TTC549 (cell line): ENCODE results near the gene CYP3A7.
"Not testable (repeated sequence)": the region's sequence is repeated elsewhere in the genome, so short reads cannot be mapped to it uniquely, and the experiment has no call there.

Source experiments
- FAIRE-seq: peaks from 2 replicates; lab custom pipeline; 2012; peaks lifted over from hg19 to GRCh38; lab: Jason Lieb, UNC

CYP3A7 gene

DNA sequence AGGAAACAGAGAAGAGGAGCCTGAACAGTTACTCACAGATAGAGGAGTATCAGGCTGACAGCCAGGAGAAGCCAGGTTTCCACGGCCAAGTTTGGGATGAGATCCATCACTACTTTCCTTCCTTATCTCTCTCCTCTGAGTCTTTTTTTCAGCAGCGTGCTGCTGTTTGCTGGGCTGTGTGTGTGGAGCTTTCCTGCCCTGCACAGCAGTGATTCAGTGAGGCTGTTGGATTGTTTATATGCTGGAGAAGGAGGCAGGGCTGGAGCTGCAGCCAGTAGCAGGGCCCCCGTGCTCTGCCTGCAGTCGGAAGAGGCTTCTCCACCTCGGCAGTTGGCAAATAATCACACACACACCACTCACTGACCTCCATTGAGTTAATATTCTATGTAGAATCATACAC, at the start of gene CYP3A7:
Gene CYP3A7 (minus strand): TSS at position 210 of the 400 bp plus-strand sequence. CDS start 103 bp downstream, at position 107.
- FAIRE-seq = no peak

DNA sequence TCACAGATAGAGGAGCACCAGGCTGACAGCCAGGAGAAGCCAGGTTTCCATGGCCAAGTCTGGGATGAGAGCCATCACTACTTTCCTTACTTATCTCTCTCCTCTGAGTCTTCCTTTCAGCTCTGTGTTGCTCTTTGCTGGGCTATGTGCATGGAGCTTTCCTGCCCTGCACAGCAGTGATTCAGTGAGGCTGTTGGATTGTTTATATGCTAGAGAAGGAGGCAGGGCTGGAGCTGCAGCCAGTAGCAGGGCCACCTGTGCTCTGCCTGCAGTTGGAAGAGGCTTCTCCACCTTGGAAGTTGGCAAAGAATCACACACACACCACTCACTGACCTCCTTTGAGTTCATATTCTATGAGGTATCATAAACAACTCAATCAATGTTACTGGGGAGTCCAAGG, 49.0 kb upstream of the CYP3A7 start, which contains the start of gene CYP3A4:
Gene CYP3A4 (minus strand): TSS at position 178 of the 400 bp plus-strand sequence. CDS start 103 bp downstream, at position 75.
- no peak for FAIRE-seq

DNA sequence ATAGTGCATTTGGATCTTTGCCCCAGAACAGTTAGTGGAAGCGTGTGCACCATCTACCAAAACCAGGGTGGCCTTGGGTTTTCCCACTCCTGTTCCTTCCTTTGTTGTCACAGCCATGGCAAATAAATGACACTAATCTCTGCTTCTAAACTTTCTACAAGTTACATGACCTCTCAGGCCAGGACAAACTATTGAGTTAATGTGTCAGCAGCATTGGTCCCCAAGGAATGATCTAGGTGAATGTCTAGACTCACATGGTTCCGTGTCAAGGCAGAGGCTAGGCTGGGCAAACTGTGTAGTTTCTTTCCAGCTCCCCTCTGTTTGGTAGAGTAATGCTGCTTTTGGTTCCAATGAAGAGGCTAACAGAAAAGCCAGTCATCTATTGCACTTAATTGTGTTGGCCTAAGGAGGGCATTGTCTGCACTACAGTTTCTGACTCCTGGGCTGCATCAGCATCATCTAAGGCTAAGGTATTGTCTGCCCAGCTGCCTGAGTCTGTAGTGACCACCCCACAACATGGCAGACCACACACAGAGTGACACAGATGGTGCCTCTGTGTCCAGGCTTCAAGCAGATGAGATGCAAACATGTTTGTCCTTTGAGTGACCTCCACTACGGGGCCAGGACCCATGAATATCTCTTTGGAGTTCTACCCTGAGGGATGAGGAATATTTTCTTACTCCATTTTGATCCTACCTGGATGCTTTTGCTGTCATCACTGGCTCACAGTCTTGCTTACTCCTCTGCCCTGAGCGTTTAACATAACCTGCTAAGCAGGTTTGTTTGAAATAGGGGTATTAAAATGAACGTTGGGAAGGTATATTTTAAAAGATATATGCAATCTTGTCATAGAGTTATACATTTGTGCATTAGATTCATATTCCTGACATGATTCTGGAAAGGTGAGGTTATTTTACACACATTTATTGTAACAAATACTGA, 47.3 kb upstream of the CYP3A7 start:
- FAIRE-seq = no peak

DNA sequence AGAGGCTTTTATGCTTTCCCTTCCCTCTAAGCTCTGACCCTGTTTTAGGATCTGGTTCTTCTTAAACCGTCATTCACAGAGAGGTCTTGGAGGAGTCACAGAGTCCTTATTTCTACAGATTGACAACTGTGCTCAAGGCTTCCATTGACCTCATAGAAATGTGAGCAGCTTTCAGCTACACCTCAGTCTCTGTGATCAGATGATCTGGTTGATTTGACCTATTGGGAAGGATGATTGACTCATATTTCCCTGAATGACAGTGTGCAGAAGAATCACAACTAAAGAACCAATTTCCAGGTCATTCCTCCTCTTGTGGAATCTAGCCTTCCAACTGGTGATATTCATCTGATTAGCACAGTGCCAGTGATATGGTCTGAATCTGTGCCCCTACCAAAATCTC, 45.6 kb upstream of the CYP3A7 start:
- FAIRE-seq = no peak

DNA sequence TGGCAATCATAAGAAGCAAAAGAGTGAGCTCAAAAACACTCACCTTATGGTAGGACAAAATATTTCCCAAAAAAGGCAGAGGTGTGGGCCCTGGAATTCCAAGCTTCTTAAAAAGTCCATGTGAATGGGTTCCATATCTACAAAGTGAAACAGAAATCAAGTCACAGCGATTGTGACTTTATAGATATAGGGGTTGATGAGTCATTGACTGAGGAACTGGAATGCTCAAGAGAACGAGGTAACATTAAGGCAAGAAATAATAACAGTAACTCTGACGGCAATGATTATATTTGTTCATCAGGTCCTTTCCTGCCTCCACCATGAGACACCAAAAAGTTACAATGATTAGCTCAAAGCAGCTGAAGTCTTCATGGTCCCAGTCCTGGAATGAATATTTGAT, 45.0 kb upstream of the CYP3A7 start:
- FAIRE-seq = no peak

DNA sequence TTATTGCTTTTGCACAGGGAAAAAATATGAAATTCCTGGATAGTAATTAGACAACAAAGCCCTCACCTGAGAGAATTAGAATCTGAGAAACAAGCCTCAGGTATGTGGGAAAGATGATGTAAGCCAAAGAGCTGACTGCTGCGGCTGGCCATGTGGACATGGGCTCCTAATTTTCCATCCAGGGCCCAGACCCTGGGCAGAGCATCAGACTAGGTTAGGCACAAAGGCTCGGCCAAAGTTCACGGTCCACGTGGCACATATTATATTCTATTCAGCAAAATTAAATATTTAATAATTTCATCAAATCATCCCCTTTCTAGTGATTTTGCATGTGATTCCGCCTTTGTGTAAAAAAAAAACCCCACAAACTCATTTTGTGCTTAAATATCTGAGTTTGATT, 43.9 kb upstream of the CYP3A7 start:
- no peak for FAIRE-seq

DNA sequence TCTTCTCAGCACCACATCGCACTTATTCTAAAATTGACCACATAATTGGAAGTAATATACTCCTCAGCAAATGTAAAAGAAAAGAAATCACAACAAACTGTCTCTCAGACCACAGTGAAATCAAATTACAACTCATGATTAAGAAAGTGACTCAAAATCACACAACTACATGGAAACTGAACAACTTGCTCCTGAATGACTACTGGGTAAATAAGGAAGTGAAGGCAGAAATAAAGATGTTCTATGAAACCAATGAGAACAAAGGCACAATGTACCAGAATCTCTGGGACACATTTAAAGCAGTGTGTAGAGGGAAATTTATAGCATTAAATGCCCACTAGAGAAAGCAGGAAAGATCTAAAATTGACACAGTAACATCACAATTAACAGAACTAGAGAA, 38.4 kb upstream of the CYP3A7 start:
- not testable (repeated sequence) for FAIRE-seq

DNA sequence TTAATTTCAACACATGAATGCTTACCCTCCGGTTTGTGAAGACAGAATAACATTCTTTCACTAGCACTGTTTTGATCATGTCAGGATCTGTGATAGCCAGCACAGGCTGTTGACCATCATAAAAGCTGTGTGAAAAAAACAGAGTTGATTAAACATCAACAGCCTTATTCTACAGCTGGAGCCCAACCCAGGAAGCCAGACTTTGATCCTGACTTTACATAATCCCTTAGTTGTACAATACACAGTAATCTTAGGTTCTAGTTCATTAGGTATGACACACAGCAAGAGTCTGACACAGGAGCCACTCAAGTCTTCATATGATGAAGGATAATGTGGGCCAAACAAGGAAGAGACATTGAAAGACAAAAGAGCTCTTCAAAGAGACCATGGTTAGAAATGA, 37.6 kb upstream of the CYP3A7 start:
- FAIRE-seq = no peak

DNA sequence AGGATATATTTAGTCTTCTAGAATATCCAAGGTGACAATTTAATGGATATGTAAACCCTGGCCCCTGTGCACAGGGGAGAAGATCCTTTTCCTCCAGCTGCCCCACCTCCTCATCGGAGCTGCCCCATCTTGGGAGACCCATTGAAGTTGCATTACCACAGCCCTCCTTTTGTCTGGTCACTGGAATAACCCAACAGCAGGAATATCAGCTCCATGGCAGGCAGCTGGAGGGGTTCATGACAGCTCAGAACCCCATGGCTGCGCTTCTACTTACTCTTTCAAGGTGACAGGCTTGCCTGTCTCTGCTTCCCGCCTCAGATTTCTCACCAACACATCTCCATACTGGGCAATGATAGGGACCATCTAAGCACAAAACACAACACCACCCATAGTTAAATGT, 34.5 kb upstream of the CYP3A7 start:
- not testable (repeated sequence) for FAIRE-seq

DNA sequence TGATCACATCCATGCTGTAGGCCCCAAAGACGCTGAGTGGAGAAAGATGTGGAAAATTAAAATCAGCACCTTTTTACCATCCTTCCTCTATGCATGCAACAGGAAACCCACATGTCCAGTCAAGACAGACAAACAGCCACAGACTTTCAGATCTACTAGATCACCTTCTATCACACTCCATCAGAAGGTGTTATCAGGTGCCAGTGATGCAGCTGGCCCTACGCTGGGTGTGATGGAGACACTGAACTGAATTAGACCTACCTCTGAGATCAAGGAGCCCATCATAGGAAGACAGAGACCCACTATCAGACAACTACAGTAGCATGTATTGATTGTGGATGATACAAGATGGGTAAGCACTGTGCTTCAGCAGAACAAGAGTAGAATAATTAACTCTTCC, 33.5 kb upstream of the CYP3A7 start:
- FAIRE-seq = no peak

DNA sequence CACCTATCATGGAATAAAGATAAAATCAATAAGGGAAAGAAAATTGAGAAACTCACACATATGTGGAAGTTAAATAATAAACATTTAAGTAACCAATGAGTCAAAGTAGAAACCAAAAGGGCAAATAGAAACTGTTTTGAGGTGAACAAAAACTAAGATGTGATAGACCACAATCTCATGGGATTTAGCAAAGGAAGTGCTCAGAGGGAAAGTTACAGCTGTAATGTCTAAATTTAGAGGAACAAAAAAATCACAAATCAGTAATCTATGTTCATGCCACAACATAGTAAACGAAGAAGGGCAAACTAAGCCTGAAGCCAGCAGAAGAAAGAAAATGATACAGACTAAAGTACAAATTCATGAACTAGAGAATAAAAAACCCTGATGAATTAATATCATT, 32.7 kb upstream of the CYP3A7 start:
- no peak for FAIRE-seq

DNA sequence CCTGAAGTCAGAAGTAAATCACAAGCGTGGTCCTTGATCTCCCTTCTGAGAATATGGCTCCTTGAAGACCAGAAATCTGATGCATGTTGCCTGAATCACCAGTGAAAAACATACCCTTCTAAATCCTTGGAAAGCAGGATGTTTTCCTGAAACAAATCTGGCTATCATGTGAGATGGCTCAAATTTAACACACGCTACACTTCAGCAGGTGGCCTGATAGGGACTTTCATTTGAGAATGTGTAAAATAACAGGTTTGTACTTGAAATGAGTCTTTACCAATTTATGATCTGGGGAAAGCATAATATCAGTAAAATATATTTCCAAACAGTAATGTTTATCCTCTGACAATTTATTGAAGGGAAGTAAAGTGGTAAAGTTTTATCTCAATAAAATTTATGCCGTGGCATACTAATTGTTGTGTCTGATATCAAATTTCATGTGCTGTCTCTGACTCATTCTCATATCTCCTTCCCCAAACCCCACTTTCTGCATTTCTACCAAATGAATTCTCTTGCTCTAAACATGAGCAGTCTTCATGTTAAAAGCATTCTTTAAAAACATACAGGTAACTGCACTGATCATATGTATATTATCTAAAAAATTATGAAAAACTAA, 31.6 kb upstream of the CYP3A7 start:
- no peak for FAIRE-seq

DNA sequence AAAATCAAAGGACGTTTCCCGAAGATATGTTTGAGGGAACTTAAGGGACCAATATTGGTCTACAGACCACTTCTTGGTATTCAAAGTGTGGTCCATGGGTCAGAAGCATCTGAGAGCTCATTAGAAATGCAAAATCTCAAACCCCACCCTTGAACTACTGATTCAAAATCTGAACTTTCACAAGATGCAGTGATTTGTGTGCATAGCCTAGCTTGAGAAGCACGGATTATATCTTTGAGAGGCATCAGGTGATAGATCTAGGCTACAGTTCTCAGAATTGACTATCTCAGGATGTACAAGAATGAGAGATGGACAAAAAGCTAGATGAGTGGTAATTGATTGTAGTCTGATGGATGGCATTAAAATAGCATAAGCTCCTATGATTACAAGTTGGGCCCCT, 29.5 kb upstream of the CYP3A7 start:
- no peak for FAIRE-seq

DNA sequence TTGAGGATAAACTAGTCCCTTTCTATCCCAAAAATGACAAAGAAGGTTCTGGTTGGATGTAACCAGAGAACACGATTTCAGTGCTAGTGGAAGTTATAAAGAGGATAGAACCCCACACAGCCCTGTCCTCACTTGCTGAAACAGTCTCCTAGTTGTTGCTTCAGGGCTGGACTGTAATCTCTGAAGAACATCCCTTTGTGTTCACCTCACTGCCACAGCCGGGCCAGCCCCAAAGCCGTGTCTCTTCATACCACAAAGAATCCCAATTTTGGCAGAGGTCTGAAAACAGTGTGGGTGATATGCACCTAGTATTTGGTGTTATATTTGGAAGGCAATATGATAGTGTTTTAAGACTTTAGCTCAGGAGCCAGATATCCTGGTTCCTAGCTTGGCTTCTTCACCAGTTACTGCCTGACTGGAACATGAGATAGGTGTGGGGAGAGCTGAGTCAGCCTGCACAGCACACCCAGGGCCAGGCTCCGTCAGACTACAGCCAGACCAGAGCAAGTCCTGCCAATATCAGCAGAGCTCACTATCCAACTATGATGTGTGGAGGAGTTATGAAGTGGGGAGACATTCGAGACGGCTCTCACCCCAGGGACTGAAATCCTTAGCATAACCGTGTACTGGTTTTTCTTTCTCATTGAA, 27.8 kb upstream of the CYP3A7 start:
- FAIRE-seq = no peak

DNA sequence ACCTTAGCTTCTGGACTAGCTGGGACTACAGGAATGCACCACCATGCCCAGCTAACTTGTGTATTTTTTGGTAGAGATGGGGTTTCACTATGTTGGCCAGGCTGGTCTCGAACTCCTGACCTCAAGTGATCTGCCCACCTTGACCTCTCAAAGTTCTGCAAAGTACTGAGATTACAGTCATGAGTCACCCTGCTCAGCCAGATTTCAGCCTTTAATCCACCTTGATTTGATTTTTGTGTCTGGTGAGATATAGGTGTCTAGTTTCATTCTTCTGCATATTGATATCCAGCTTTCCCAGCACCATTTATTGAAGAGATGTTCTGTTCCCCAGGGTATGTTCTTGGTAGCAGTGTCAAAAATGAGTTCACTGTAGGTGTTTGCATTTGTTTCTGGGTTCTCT, 20.1 kb upstream of the CYP3A7 start:
- no peak for FAIRE-seq

DNA sequence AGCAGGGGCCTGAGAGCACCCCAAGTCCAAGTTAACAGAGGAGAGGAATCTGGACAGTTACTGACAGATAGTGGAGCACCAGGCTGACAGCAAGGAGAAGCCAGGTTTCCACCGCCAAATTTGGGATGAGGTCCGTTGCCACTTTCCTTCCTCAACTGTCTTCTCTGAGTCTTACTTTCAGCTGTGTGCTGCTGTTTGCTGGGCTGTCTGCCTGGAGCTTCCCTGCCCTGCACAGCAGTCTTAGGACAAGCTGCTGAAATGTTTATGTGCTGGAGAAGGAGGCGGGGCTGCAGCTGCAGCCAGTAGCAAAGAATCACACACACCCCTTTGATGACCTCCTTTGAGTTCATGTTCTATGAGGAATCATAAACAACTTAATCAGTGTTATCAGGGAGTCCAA, 17.4 kb upstream of the CYP3A7 start:
- no peak for FAIRE-seq

DNA sequence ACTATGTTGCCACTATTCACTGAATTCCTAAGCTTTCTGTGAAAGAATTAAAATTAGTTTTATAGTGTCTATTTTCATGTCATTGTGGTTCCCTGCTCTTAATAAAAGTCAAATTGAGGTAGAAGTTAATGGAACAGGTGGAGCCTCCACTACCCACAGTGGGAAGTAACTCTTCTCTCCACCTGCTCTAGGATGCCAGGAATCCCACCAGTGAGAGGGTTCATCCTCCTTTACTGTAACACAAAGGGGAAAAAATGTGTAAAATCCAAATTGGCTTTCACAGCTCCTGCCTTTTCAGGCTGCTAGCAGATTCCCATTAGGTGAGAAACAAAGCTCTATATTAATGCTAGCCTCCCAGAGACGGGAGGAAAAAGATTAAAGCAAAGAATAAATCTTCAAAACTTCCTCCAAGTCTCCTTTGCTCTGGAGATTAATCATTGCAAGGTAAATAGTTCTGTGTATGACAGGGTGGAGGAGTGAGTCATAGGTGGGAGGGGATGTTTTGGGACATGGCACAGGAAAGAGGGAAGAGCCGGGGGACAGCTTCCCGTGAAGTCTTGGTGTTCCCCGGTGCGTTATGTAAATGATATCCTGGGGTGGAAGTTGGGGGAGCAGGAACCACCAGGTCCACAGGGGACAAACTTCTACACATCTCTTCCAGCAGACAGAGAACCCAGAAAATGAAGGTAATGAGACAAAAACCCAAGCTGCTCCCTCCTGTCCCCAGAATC, 16.5 kb upstream of the CYP3A7 start:
- not testable (repeated sequence) for FAIRE-seq

DNA sequence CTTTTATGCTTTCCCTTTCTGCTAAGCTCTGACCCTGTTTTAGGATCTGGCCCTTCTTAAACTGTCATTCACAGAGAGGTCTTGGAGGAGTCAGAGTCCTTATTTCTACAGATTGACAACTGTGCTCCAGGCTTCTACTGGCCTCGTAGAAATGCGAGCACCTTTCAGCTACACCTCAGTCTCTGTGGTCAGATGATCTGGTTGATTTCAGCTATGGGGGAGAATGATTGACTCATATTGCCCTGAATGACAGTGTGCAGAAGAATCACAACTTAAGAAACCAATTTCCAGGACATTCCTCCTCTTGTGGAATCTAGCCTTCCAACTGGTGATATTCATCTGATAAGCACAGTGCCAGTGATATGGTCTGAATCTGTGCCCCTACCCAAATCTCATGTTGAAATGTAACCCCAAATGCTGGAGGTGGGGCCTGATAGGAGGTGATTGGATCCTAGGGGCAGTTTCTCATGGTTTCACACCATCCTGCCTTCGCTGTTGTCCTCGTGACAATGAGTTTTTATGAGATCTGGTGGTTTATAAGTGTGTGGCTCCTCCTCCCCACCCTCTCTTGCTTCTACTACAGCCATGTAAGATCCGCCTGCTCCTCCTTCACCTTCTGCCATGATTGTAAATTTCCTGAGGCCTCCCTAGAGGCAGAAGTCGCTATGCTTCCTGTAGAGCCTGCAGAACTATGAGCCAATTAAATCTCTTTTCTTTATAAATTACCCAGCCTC, 14.0 kb upstream of the CYP3A7 start:
- no peak for FAIRE-seq

DNA sequence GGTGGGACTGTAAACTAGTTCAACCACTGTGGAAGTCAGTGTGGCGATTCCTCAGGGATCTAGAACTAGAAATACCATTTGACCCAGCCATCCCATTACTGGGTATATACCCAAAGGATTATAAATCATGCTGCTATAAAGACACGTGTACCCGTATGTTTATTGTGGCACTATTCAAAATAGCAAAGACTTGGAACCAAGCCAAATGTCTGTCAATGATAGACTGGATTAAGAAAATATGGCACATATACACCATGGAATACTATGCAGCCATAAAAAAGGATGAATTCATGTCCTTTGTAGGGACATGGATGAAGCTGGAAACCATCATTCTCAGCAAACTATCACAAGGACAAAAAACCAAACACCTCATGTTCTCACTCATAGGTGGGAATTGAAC, 11.9 kb upstream of the CYP3A7 start:
- not testable (repeated sequence) for FAIRE-seq

DNA sequence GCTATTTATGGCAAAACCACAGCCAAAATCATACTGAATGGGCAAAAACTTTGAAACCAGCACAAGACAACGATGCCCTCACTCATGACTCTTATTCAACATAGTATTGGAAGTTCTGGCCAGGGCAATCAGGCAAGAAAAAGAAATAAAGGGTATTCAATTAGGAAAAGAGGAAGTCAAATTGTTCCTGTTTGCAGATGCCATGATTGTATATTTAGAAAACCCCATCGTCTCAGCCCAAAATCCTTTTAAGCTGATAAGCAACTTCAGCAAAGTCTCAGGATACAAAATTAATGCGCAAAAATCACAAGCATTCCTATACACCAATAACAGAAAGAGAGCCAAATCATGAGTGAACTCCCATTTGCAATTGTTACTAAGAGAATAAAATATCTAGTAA, 10.4 kb upstream of the CYP3A7 start:
- FAIRE-seq = not testable (repeated sequence)

DNA sequence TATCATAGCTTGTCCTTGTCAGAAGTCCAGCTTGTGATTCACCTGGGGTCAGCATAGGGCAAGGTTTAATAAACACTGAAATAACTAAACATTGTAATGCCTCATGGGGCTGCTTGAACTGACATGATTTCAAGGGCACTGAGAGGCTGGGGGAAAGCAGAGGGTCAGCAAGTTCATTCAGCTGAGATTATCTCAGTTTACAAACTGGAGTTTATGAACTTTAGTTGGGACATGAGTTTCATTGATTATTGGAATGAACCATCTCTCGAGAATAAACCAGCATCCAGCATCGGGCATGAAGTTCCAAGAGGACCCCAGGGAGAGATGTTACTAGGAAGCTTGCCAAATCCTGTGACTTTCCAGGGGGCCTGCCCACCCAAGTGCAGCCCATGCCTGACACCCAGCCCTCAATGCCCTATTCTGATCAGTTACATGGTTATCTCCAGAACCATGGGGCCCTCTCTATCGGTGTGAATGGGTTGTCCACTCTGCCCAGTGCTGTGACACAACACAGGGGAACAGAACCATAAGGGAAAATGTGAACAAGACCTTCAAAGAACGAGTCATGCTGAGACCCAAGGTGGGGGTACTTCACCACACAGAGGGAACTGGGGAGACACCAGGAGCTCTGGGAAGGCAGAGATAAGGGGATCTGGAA, 7.9 kb upstream of the CYP3A7 start:
- FAIRE-seq = no peak
